Gastrocnemius medialis (tissue), 4 donors: ENCODE results near the gene VWA8. TPM values are rescaled to one million over a fixed set of nuclear protein-coding genes. Genes with fewer than 3 reads are reported as not detected.

Experiments used
- ATAC-seq, 2 donors: fragments of 150-250 bp; one replicate each; pipeline ENCODE4 v1.9.1; 2016
- DNase-seq, 2 donors: peaks; one replicate each; pipeline ENCODE4 v3.0.0-alpha.2; 2019
- H3K27ac ChIP-seq, 4 donors: fragments of 200-600 bp; sonication (generic); 1 replicate in 1 of 4; 2 replicates in 3 of 4; pipeline ENCODE4 v1.5.1; 2016 to 2018; ENCODE audit warnings: mild to moderate bottlenecking in 2 of 4, moderate library complexity in 1 of 4
- H3K27me3 ChIP-seq, 3 donors: fragments of 200-600 bp; sonication (generic) in 2 of 3; 1 replicate in 1 of 3; 2 replicates in 2 of 3; pipeline versions ENCODE4 v1.5.1 to v1.6.0; 2016 to 2019; ENCODE audit warnings: mild to moderate bottlenecking in 1 of 3, moderate library complexity in 1 of 3
- H3K36me3 ChIP-seq, 2 donors: fragments of 200-600 bp; sonication (generic) in 1 of 2; one replicate each; pipeline ENCODE4 v1.5.1; 2017 to 2018
- H3K4me1 ChIP-seq, 2 donors: fragments of 200-600 bp; sonication (generic) in 1 of 2; one replicate each; pipeline ENCODE4 v1.5.1; 2016 to 2017; ENCODE audit warnings: mild to moderate bottlenecking in 2 of 2
- H3K4me3 ChIP-seq, 4 donors: fragments of 200-600 bp; sonication (generic) in 3 of 4; 1 replicate in 1 of 4; 2 replicates in 3 of 4; pipeline ENCODE4 v1.5.1; 2016 to 2019; ENCODE audit warnings: mild to moderate bottlenecking in 2 of 4
- H3K9me3 ChIP-seq, 3 donors: fragments of 200-600 bp; sonication (generic) in 2 of 3; 1 replicate in 1 of 3; 2 replicates in 2 of 3; pipeline ENCODE4 v1.5.1; 2016 to 2019
- POLR2A ChIP-seq, 2 donors: fragments of 450-650 bp; IDR thresholded peaks; one replicate each; pipeline ENCODE4 v1.6.1; 2017; ENCODE audit warnings: antibody characterized with exemption in 2 of 2, mild to moderate bottlenecking in 2 of 2, moderate library complexity in 2 of 2
- in situ Hi-C, 4 donors: fragments of 200-750 bp; cut with MboI; loops; one replicate each; pipeline versions ENCODE4 v1.15.0 to v1.8.0; 2017; ENCODE audit warnings: low sequenced_read_pairs in 4 of 4
- intact Hi-C: fragments of 100-400 bp; cut with DNase I; formaldehyde crosslinking; loops from one replicate; pipeline ENCODE4 v1.15.1; 2023; ENCODE audit warnings: low total_unique reads
- total RNA-seq, 4 donors: library from RNA; depleted of rRNA; stranded (reverse); fragments of >200 nt; gene quantifications; one replicate each; pipeline versions ENCODE4 v1.1.0 to v1.2.3, GENCODE V29; 2016
- TF ChIP-seq, protein P1 (sequence below), 5 experiments: fragments of 450-650 bp in 3 of 5; fragments of 200-600 bp in 2 of 5; sonication (generic) in 2 of 5; IDR thresholded peaks in 4 of 5; conservative IDR thresholded peaks in 1 of 5; 1 replicate in 4 of 5; 2 replicates in 1 of 5; pipeline ENCODE4 v1.5.1; 2016 to 2019; ENCODE audit warnings: antibody characterized with exemption in 5 of 5, mild to moderate bottlenecking in 3 of 5, moderate library complexity in 3 of 5

The VWA8 gene
- total RNA-seq, 4 donors from 2014 or later = 24.7 to 37.9 (median 29.7) TPM

DNA sequence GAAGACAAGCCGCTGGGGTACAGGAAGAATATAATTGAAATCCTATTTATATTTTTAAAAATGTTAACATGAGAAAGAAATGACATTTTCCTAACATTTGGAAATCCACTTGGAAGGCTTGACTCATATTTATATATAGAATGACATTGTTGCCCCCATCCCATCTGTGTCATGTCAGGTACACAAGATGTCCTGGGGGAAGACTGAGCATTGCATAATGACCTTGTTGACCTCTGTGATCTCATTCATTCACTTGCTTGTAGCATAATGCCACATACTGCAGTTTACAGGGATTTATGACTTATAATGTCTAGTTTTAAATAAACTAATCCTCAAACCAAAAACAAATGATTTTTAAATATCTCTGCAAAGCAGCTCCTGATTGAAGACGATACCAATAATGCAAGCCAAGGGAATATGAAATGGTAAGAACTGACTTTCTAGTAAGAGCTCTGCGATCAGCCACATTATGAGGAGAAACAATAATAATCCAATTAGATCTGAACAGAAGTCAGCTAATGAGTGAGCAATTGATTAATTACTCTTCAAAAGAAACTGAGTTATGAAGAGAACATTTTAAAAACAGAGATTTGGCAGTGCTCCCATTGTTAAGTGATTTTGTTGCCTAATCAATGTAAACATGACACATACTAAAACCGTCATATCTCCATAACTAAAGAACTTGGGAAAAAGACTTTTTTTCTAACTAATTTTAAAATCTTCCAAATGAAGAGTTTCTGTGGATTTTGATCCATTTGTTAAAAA is 21.2 kb upstream of the VWA8 start:
- ATAC-seq = no peak
- Histone ChIP-seq H3K9me3 (no peaks in the 10 kb centered on the region), H3K36me3 (no peaks in the 10 kb centered on the region), H3K27ac (no peak overlapping the region), H3K27me3 (no peaks in the 10 kb centered on the region), H3K4me3 (no peak overlapping the region), H3K4me1 (no peaks in the 10 kb centered on the region)
- no peak for DNase-seq
- intact Hi-C loops = no loop called here
- in situ Hi-C loops = no loop called here
- TF ChIP-seq, protein P1, sequence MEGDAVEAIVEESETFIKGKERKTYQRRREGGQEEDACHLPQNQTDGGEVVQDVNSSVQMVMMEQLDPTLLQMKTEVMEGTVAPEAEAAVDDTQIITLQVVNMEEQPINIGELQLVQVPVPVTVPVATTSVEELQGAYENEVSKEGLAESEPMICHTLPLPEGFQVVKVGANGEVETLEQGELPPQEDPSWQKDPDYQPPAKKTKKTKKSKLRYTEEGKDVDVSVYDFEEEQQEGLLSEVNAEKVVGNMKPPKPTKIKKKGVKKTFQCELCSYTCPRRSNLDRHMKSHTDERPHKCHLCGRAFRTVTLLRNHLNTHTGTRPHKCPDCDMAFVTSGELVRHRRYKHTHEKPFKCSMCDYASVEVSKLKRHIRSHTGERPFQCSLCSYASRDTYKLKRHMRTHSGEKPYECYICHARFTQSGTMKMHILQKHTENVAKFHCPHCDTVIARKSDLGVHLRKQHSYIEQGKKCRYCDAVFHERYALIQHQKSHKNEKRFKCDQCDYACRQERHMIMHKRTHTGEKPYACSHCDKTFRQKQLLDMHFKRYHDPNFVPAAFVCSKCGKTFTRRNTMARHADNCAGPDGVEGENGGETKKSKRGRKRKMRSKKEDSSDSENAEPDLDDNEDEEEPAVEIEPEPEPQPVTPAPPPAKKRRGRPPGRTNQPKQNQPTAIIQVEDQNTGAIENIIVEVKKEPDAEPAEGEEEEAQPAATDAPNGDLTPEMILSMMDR (IDR thresholded peaks at IDR 0.05 in 4 of 5, conservative IDR thresholded peaks at IDR 0.05 in 1 of 5) = no peak
- no peak for TF ChIP-seq POLR2A (IDR thresholded peaks at IDR 0.05)

DNA sequence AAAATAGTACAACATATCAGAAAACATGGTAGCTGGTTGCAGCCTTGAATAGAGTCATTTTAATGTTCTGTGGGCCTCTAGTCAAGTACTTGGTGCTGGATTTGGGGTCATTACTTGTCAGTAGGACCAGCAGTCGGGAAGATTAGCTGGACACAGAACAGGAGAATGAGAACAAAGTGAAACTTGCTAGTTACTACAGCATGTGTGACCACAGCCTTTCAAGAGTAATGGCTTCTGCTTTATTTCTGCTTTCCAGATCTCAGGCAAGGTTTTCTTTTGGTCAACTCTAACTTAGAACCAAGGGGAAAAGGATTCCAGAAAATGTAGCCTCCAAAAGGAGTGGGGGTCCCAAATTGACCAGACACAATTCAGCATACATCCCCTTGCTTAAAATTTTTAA is 17.1 kb upstream of the VWA8 start:
- no peak overlapping the region for H3K4me3 ChIP-seq
- TF ChIP-seq, protein P1 (IDR thresholded peaks at IDR 0.05 in 4 of 5, conservative IDR thresholded peaks at IDR 0.05 in 1 of 5) = no peak
- no peak for TF ChIP-seq POLR2A (IDR thresholded peaks at IDR 0.05)
- H3K9me3 ChIP-seq = no peaks in the 10 kb centered on the region
- DNase-seq (no peak), ATAC-seq (no peak)
- in situ Hi-C loops (no loop called here), intact Hi-C loops (no loop called here)
- H3K4me1 ChIP-seq = no peaks in the 10 kb centered on the region
- no peaks in the 10 kb centered on the region for H3K36me3 ChIP-seq
- no peaks in the 10 kb centered on the region for H3K27me3 ChIP-seq
- H3K27ac ChIP-seq = no peak overlapping the region

DNA sequence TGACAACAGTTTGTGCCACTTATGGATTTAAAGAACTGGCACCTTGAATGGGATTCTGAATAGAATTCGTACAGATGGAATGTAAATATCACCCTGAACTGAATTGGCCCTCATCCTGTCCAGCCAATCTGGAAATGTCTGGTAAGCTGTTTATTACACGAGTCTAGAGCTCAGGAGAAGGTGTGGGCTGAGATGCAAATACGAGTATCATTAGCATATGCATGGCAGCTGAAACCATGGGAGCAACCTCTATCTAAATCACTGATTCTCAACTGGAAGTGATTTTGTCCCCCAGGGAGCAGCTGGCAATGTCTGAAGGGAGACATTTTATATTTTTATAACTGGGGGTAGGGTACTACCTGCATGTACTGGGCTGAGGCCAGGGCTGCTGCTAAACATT is 15.6 kb upstream of the VWA8 start:
- no peak for ATAC-seq
- no peak for DNase-seq
- TF ChIP-seq, protein P1 (IDR thresholded peaks at IDR 0.05 in 4 of 5, conservative IDR thresholded peaks at IDR 0.05 in 1 of 5) = no peak
- TF ChIP-seq POLR2A (IDR thresholded peaks at IDR 0.05) = no peak
- intact Hi-C loops (no loop called here), in situ Hi-C loops (no loop called here)
- no peaks in the 10 kb centered on the region for H3K4me1 ChIP-seq
- H3K4me3 ChIP-seq = no peak overlapping the region
- no peak overlapping the region for H3K27ac ChIP-seq
- H3K36me3 ChIP-seq = no peaks in the 10 kb centered on the region
- H3K27me3 ChIP-seq = no peaks in the 10 kb centered on the region
- H3K9me3 ChIP-seq = no peaks in the 10 kb centered on the region

DNA sequence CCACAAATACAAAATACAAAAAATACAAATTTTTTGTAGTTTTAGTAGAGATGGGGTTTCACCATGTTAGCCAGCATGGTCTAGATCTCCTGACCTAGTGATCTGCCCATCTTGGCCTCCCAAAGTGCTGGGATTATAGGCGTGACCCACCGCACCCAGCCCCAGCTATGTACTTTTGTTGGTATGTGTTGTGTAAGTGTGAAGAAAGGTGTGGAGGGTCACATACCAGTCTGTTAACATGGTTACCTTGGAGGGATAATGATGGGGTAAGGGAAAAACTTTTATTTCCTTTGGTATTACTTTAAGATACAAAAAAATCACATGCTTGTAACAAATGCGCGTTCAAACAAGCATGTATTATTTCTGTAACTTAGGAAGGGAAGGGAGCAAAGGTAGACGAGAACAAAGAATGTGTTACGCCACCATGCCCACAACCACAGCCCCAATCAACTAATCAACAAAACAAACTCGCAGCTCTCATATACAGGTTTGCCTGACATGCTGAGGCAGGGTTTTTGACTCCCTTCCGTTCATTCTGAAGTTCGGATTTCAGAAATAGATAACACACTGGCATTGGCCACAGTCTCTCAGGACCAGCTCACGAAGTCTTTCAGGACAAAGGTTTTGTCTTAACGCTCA is 13.5 kb upstream of the VWA8 start:
- Histone ChIP-seq H3K9me3 (no peaks in the 10 kb centered on the region), H3K4me1 (no peaks in the 10 kb centered on the region), H3K4me3 (no peak overlapping the region), H3K27ac (no peak overlapping the region), H3K36me3 (no peaks in the 10 kb centered on the region), H3K27me3 (no peaks in the 10 kb centered on the region)
- DNase-seq (no peak), ATAC-seq (no peak)
- no peak for TF ChIP-seq POLR2A (IDR thresholded peaks at IDR 0.05)
- TF ChIP-seq, protein P1 (IDR thresholded peaks at IDR 0.05 in 4 of 5, conservative IDR thresholded peaks at IDR 0.05 in 1 of 5) = no peak
- in situ Hi-C loops (no loop called here), intact Hi-C loops (no loop called here)
